Astrocyte (in vitro differentiated cells and primary cell): ENCODE measurements around the gene NSD1. TPM values are rescaled to one million over a fixed set of nuclear protein-coding genes. Genes with fewer than 3 reads are reported as not detected.

Experiments
- DNase-seq: peaks from one replicate; pipeline ENCODE4 v3.0.0-alpha.2; 2010; ENCODE audit warnings: low read depth
- FAIRE-seq: peaks from 2 replicates; lab custom pipeline; 2011; peaks lifted over from hg19 to GRCh38; lab: Jason Lieb, UNC
- H2AFZ ChIP-seq: 2 replicates; pipeline ENCODE4 v1.6.0; 2012; ENCODE audit warnings: low read depth, low read length, inconsistent platforms
- H3K27ac ChIP-seq: 2 replicates; pipeline ENCODE4 v1.5.1; 2011; ENCODE audit warnings: low read depth, low read length, inconsistent platforms
- H3K27me3 ChIP-seq: 2 replicates; pipeline ENCODE4 v1.6.0; 2011; ENCODE audit warnings: low read length, inconsistent platforms; ENCODE audit not compliant: insufficient read depth
- H3K36me3 ChIP-seq: 2 replicates; pipeline ENCODE4 v1.5.1; 2011; ENCODE audit warnings: low read length, inconsistent platforms; ENCODE audit not compliant: insufficient read depth
- H3K4me1 ChIP-seq: 2 replicates; pipeline ENCODE4 v1.5.1; 2011; ENCODE audit warnings: low read length, inconsistent platforms; ENCODE audit not compliant: insufficient read depth
- H3K4me2 ChIP-seq: 2 replicates; pipeline ENCODE4 v1.6.0; 2012; ENCODE audit warnings: low read length, inconsistent platforms
- H3K4me3 ChIP-seq: 2 replicates; pipeline ENCODE4 v1.5.1; 2011; ENCODE audit warnings: low read depth, mild to moderate bottlenecking, low read length, inconsistent platforms; ENCODE audit not compliant: insufficient read depth
- H3K79me2 ChIP-seq: 2 replicates; pipeline ENCODE4 v1.6.0; 2012; ENCODE audit warnings: mild to moderate bottlenecking, low read length, inconsistent platforms; ENCODE audit not compliant: insufficient read depth
- H3K9ac ChIP-seq: 2 replicates; pipeline ENCODE4 v1.6.0; 2012; ENCODE audit warnings: mild to moderate bottlenecking, low read length, inconsistent platforms
- H3K9me3 ChIP-seq: 2 replicates; pipeline ENCODE4 v1.5.1; 2012; ENCODE audit warnings: low read depth, mild to moderate bottlenecking, low read length, inconsistent platforms; ENCODE audit not compliant: insufficient read depth
- H4K20me1 ChIP-seq: 2 replicates; pipeline ENCODE4 v1.6.0; 2012; ENCODE audit warnings: low read length, inconsistent platforms; ENCODE audit not compliant: insufficient read depth
- H3K27ac Mint-ChIP-seq: one replicate; pipeline ENCODE4 v1.8.0; 2021; ENCODE audit warnings: mild to moderate bottlenecking, mixed read lengths; ENCODE audit not compliant: unreplicated experiment
- H3K27me3 Mint-ChIP-seq: one replicate; pipeline ENCODE4 v1.8.0; 2021; ENCODE audit warnings: low read depth, mixed read lengths; ENCODE audit not compliant: unreplicated experiment
- H3K36me3 Mint-ChIP-seq: one replicate; pipeline ENCODE4 v1.8.0; 2021; ENCODE audit warnings: low read depth, mixed read lengths; ENCODE audit not compliant: unreplicated experiment
- H3K4me1 Mint-ChIP-seq: one replicate; pipeline ENCODE4 v1.8.0; 2021; ENCODE audit warnings: low read depth, mixed read lengths; ENCODE audit not compliant: unreplicated experiment
- H3K4me3 Mint-ChIP-seq: one replicate; pipeline ENCODE4 v1.8.0; 2021; ENCODE audit warnings: mild to moderate bottlenecking, moderate library complexity, mixed read lengths; ENCODE audit not compliant: unreplicated experiment
- H3K9me3 Mint-ChIP-seq: one replicate; pipeline ENCODE4 v1.8.0; 2021; ENCODE audit warnings: mild to moderate bottlenecking, mixed read lengths; ENCODE audit not compliant: unreplicated experiment
- EZH2 ChIP-seq: IDR thresholded peaks from 2 replicates; pipeline ENCODE4 v1.6.1; 2012; ENCODE audit warnings: mild to moderate bottlenecking, low read length, inconsistent platforms; ENCODE audit not compliant: insufficient read depth
- total RNA-seq: library from RNA; stranded (reverse); gene quantifications from 2 replicates; pipeline ENCODE4 v1.2.1, GENCODE V29; 2021
- TF ChIP-seq, protein P1 (sequence below): IDR thresholded peaks from 2 replicates; pipeline ENCODE4 v1.5.1; 2011; ENCODE audit warnings: low read depth, mild to moderate bottlenecking, inconsistent platforms, low read length, moderate library complexity; ENCODE audit not compliant: insufficient read depth

NSD1 gene
- total RNA-seq, 1 donor from 2014 or later: 71.9 TPM

DNA sequence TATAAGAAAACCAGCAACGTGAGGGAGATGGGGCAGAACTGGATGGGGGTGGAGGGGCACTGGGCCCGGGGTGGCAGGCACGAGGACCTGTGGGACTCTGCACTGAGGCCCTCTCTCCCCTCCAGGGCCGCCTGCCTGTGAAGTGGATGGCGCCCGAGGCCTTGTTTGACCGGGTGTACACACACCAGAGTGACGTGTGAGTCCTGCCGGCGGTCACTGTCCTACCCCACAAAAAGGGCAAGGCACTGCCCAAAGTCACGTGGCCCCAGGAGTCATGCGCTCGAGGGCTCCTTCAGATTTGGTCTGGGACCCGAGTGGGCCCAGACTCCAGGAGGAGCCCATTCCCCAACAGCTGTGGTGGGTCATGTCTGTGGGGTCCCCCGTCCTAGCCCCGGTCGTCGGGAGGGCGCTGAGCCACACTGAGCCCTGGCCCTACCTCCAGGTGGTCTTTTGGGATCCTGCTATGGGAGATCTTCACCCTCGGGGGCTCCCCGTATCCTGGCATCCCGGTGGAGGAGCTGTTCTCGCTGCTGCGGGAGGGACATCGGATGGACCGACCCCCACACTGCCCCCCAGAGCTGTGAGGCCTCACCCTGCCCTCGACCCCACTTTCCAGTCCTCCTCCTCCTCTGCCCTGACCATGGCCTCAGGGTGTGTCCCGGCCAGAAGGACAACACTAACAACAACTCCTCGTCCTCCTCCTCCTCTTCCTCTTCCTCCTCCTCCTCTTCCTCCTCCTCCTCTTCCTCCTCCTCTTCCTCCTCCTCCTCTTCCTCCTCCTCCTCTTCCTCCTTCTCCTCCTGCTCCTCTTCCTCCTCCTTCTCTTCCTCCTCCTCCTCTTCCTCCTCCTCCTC lies 37.2 kb upstream of the NSD1 start:
- Histone ChIP-seq H3K4me2 (no peak overlapping the region), H4K20me1 (no peaks in the 10 kb centered on the region), H3K36me3 (no peaks in the 10 kb centered on the region), H3K4me1 (no peaks in the 10 kb centered on the region), H3K27me3 (no peaks in the 10 kb centered on the region), H2AFZ (no peak overlapping the region), H3K27ac (no peak overlapping the region), H3K4me3 (no peak overlapping the region), H3K79me2 (no peaks in the 10 kb centered on the region), H3K9me3 (no peaks in the 10 kb centered on the region), H3K9ac (no peak overlapping the region)
- FAIRE-seq: no peak
- no peak for DNase-seq
- no peaks in the 10 kb centered on the region for H3K9me3 Mint-ChIP-seq
- H3K27me3 Mint-ChIP-seq: peaks cover 12% of the 10 kb centered on the region
- no peak overlapping the region for H3K4me3 Mint-ChIP-seq
- H3K27ac Mint-ChIP-seq: no peak overlapping the region
- H3K4me1 Mint-ChIP-seq: peaks cover 4% of the 10 kb centered on the region
- peaks cover 1% of the 10 kb centered on the region for H3K36me3 Mint-ChIP-seq
- TF ChIP-seq, protein P1, sequence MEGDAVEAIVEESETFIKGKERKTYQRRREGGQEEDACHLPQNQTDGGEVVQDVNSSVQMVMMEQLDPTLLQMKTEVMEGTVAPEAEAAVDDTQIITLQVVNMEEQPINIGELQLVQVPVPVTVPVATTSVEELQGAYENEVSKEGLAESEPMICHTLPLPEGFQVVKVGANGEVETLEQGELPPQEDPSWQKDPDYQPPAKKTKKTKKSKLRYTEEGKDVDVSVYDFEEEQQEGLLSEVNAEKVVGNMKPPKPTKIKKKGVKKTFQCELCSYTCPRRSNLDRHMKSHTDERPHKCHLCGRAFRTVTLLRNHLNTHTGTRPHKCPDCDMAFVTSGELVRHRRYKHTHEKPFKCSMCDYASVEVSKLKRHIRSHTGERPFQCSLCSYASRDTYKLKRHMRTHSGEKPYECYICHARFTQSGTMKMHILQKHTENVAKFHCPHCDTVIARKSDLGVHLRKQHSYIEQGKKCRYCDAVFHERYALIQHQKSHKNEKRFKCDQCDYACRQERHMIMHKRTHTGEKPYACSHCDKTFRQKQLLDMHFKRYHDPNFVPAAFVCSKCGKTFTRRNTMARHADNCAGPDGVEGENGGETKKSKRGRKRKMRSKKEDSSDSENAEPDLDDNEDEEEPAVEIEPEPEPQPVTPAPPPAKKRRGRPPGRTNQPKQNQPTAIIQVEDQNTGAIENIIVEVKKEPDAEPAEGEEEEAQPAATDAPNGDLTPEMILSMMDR: no peak
- TF ChIP-seq EZH2: no peak

DNA sequence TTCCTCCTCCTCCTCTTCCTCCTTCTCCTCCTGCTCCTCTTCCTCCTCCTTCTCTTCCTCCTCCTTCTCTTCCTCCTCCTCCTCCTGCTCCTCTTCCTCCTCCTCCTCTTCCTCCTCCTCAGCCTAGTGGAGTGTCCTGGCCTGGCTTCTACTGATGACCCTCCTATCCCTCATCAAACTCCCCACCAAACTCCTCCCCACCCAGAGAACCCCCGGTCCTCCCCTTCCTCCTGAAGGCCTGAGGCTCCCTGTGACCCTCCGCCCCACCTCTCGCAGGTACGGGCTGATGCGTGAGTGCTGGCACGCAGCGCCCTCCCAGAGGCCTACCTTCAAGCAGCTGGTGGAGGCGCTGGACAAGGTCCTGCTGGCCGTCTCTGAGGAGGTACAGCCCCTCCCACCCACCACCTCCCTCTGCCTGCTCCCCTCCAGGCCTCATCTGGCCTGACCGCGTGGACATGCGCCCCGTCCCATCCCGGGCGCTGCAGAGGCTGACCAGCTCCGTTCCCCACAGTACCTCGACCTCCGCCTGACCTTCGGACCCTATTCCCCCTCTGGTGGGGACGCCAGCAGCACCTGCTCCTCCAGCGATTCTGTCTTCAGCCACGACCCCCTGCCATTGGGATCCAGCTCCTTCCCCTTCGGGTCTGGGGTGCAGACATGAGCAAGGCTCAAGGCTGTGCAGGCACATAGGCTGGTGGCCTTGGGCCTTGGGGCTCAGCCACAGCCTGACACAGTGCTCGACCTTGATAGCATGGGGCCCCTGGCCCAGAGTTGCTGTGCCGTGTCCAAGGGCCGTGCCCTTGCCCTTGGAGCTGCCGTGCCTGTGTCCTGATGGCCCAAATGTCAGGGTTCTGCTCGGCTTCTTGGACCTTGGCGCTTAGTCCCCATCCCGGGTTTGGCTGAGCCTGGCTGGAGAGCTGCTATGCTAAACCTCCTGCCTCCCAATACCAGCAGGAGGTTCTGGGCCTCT lies 36.3 kb upstream of the NSD1 start:
- Mint-ChIP-seq H3K27me3 (peaks cover 6% of the 10 kb centered on the region), H3K36me3 (no peaks in the 10 kb centered on the region), H3K4me1 (peaks cover 4% of the 10 kb centered on the region), H3K9me3 (no peaks in the 10 kb centered on the region), H3K4me3 (no peak overlapping the region), H3K27ac (no peak overlapping the region)
- DNase-seq: no peak
- TF ChIP-seq, protein P1: no peak
- no peak for TF ChIP-seq EZH2
- Histone ChIP-seq H3K9me3 (no peaks in the 10 kb centered on the region), H3K4me2 (no peak overlapping the region), H3K4me1 (no peaks in the 10 kb centered on the region), H3K36me3 (no peaks in the 10 kb centered on the region), H4K20me1 (no peaks in the 10 kb centered on the region), H3K79me2 (no peaks in the 10 kb centered on the region), H3K4me3 (no peak overlapping the region), H3K9ac (no peak overlapping the region), H3K27ac (no peak overlapping the region), H2AFZ (no peak overlapping the region), H3K27me3 (no peaks in the 10 kb centered on the region)
- FAIRE-seq: no peak
